HFFc6 (cell line): ENCODE results near the gene GTPBP2. TPM values are rescaled to one million over a fixed set of nuclear protein-coding genes. Genes with fewer than 3 reads are reported as not detected.

Source experiments
- DNase-seq: peaks from one replicate; pipeline ENCODE4 v3.0.0-alpha.2; 2018
- H3K27ac Mint-ChIP-seq: 2 replicates; pipeline ENCODE4 v1.8.0; 2020; ENCODE audit warnings: mild to moderate bottlenecking, mixed read lengths
- H3K27me3 Mint-ChIP-seq: 2 replicates; pipeline ENCODE4 v1.8.0; 2021; ENCODE audit warnings: mild to moderate bottlenecking, moderate library complexity, mixed read lengths; ENCODE audit not compliant: insufficient read depth
- H3K36me3 Mint-ChIP-seq: 2 replicates; pipeline ENCODE4 v1.8.0; 2021; ENCODE audit warnings: low read depth, mixed read lengths
- H3K4me1 Mint-ChIP-seq: 2 replicates; pipeline ENCODE4 v1.8.0; 2020; ENCODE audit warnings: low read depth, mixed read lengths
- H3K4me3 Mint-ChIP-seq: 2 replicates; pipeline ENCODE4 v1.8.0; 2020; ENCODE audit warnings: mild to moderate bottlenecking, moderate library complexity, mixed read lengths
- H3K9me3 Mint-ChIP-seq: 2 replicates; pipeline ENCODE4 v1.8.0; 2020; ENCODE audit warnings: mild to moderate bottlenecking, mixed read lengths
- total RNA-seq, 6 experiments: library from RNA; stranded (reverse); fragmentation: NEBNext Ultra II Directional; extraction: Animal tissue kit (Norgen Biotek cat#: 25700); gene quantifications; 2 replicates in 1 of 6; 3 replicates in 5 of 6; pipeline ENCODE4 v1.2.3, GENCODE V29; 2021
- TF ChIP-seq, protein P1 (sequence below): fragments of 200-600 bp; sonication (generic); IDR thresholded peaks from 2 replicates; pipeline ENCODE4 v1.5.0; 2021; ENCODE audit warnings: antibody characterized with exemption, mild to moderate bottlenecking

Gene GTPBP2
- total RNA-seq, 6 experiments from 2014 or later = 35.6 to 47.7 (median 41.0) TPM

DNA sequence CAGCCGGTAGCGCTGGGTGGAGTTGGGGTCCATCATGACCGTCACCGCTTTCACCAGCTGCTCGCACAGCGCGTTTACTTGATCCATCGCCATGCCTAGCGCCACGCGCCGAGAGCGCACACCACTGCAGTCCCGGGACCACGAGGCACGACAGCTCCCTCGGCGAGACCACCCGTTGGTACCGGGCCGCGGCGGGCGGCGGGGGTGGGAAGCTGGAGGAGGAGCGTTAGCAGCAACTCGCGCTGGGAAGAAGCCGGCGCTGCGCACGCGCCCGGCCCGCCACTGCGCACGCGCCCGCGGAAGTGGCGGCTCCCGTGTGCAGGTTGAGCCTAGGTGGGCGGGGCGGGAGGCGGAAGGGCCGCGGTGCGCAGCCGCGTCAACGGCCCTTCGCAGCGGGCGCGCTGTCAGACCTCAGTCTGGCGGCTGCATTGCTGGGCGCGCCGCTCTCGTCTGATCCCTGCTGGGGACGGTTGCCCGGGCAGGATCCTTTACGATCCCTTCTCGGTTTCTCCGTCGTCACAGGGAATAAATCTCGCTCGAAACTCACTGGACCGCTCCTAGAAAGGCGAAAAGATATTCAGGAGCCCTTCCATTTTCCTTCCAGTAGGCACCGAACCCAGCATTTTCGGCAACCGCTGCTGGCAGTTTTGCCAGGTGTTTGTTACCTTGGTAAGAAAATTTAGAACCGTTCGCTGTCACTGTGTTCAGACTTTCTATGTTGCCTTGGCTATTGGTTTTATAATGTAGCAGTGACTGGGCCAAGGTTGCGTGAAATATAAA, 53.1 kb downstream of the GTPBP2 start, which contains the start of the genes POLH and XPO5:
Gene POLH (plus strand): TSS at position 414 of the 780 bp plus-strand sequence. CDS start 6,135 bp downstream, outside the sequence.
Gene XPO5 (minus strand): TSS at position 267 of the 780 bp plus-strand sequence. CDS start 174 bp downstream, at position 93.
- peak; percentile 87 for DNase-seq
- H3K36me3 Mint-ChIP-seq = peaks cover 40% of the 10 kb centered on the region
- H3K9me3 Mint-ChIP-seq = peaks cover 18% of the 10 kb centered on the region
- H3K4me3 Mint-ChIP-seq = peak within 1 kb of the TSS; percentile 99
- H3K27ac Mint-ChIP-seq = peak within 1 kb of the TSS; percentile 78
- no peaks in the 10 kb centered on the region for H3K27me3 Mint-ChIP-seq
- TF ChIP-seq, protein P1, sequence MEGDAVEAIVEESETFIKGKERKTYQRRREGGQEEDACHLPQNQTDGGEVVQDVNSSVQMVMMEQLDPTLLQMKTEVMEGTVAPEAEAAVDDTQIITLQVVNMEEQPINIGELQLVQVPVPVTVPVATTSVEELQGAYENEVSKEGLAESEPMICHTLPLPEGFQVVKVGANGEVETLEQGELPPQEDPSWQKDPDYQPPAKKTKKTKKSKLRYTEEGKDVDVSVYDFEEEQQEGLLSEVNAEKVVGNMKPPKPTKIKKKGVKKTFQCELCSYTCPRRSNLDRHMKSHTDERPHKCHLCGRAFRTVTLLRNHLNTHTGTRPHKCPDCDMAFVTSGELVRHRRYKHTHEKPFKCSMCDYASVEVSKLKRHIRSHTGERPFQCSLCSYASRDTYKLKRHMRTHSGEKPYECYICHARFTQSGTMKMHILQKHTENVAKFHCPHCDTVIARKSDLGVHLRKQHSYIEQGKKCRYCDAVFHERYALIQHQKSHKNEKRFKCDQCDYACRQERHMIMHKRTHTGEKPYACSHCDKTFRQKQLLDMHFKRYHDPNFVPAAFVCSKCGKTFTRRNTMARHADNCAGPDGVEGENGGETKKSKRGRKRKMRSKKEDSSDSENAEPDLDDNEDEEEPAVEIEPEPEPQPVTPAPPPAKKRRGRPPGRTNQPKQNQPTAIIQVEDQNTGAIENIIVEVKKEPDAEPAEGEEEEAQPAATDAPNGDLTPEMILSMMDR = 0 out of 2 replicates have a peak, but pooled peaks have one; percentile 13
- peaks cover 29% of the 10 kb centered on the region for H3K4me1 Mint-ChIP-seq

DNA sequence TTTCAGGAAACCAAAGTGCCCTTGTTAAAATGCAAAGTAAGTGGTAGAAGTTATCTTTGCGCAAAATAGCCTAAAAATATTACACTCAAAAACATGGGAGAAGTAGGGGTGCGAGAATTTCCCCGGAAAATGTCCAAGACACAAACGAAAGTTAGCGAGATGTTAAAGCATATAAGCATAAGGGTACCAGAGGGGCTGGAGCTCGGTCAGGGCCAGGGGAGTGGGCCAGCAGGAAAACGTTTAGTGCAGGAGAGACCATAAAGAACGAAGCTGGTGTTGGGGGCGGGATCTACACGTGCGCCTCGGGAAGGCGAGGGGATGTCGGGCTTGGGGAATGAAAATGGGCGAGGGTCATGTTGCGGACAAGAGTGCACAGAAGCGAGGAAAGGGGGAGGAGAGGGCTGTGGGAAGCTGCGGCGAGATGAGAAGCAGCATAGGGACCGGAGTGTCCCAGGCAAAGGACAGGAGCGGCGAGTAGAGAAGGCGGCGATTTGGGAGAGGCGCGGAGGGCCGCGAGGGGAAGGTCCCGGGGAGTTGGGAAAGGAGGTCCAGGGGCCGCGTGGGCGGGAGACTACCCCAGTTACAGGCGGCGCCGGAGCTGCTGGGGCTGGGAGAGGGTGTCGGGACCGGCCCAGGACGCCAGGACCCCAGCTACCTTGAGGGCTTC, 53.8 kb downstream of the GTPBP2 start:
- no peak for DNase-seq
- Mint-ChIP-seq H3K27ac (peak overlapping the region; percentile 75), H3K4me3 (peak overlapping the region; percentile 99), H3K36me3 (peaks cover 40% of the 10 kb centered on the region), H3K4me1 (peaks cover 31% of the 10 kb centered on the region), H3K9me3 (peaks cover 18% of the 10 kb centered on the region), H3K27me3 (no peaks in the 10 kb centered on the region)
- TF ChIP-seq, protein P1 = no peak

DNA sequence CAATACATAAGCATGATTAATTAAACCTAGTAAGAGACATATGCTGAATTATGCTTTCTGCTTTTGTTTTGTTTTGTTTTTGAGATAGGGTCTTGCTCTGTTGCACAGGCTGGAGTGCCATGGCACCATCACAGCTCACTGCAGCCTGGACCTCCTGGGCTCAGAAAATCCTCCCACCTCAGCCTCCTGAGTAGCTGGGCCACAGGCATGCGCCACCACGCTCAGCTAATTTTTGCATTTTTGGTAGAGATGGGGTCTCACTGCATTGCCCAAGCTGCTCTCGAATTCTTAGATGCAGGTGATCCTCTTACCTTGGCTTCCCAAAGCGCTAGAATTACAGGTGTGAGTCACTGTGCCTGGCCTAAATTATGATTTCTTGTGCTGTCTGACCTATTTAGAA, 57.0 kb downstream of the GTPBP2 start:
- no peak overlapping the region for H3K4me3 Mint-ChIP-seq
- peaks cover 24% of the 10 kb centered on the region for H3K36me3 Mint-ChIP-seq
- TF ChIP-seq, protein P1 = no peak

DNA sequence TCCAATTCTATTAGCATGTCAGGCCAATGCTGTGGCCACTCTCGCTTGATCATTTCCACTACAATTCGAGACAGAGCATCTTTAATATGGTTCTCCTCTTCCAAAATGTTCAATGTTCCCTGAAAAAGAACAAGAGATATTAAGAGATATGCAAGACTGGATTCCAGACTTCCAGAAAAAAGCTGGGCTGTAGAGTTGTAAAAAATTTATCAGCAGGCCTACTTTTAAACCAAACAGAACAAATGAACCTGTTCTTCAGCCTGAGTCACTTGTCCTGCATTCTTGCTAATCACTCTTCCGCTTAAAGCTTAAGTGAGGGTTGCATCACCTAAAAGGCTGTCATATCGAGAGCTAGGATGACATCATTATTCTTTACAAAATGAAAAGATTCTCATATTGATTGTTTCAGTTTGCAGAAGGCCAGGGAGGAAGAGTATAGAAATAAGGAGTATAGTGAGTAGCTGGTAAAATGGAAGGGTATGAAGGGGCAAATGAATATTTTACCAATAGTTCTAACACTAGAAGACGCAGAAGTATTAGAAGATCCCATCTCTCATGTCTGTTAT, 58.1 kb downstream of the GTPBP2 start:
- Mint-ChIP-seq H3K4me1 (peaks cover 6% of the 10 kb centered on the region; the same call in 1 of the 2 replicates), H3K27ac (no peak overlapping the region), H3K9me3 (no peaks in the 10 kb centered on the region), H3K27me3 (no peaks in the 10 kb centered on the region), H3K36me3 (peaks cover 21% of the 10 kb centered on the region; the same call in 1 of the 2 replicates), H3K4me3 (no peak overlapping the region)
- DNase-seq = no peak
- TF ChIP-seq, protein P1 = no peak

More for the DNA sequence above, 57.0 kb downstream of the GTPBP2 start:
- Mint-ChIP-seq H3K9me3 (peaks cover 6% of the 10 kb centered on the region), H3K4me1 (peaks cover 7% of the 10 kb centered on the region), H3K27ac (no peak overlapping the region), H3K27me3 (no peaks in the 10 kb centered on the region)
- DNase-seq = no peak

Other genes with a start within 250 kb of the GTPBP2 start
- 10 to 100 TPM; 26.2 to 41.6 (median 30.3) TPM for gene ABCC10, start 201.7 kb downstream of the GTPBP2 start, total RNA-seq
- 1 to 10 TPM; 1.8 to 2.9 (median 2.2) TPM for gene DLK2, start 173.7 kb downstream of the GTPBP2 start, total RNA-seq
- 10 to 100 TPM; 27.0 to 34.3 (median 30.2) TPM for gene TJAP1, start 151.7 kb downstream of the GTPBP2 start, total RNA-seq
- 1 to 10 TPM in 2 of 6 experiments, under 1 TPM in 4; 0.75 to 1.7 (median 0.90) TPM for gene LRRC73, start 118.9 kb downstream of the GTPBP2 start, total RNA-seq
- 100 to 1,000 TPM; 147 to 176 (median 158) TPM for gene YIPF3, start 112.3 kb downstream of the GTPBP2 start, total RNA-seq
- 10 to 100 TPM; 43.5 to 66.9 (median 53.8) TPM for gene POLR1C, start 112.2 kb downstream of the GTPBP2 start, total RNA-seq
- gene XPO5, start 53.2 kb downstream of the GTPBP2 start, total RNA-seq = 10 to 100 TPM; 30.5 to 41.1 (median 35.6) TPM
- 10 to 100 TPM; 31.4 to 39.8 (median 37.3) TPM for gene POLH, start 53.1 kb downstream of the GTPBP2 start, total RNA-seq
- 10 to 100 TPM; 23.6 to 26.7 (median 26.4) TPM for gene MAD2L1BP, start 6.6 kb upstream of the GTPBP2 start, total RNA-seq
- gene RSPH9, start 15.8 kb upstream of the GTPBP2 start, total RNA-seq = under 1 TPM in 5 of 6 experiments, not detected in 1; 0.09 to 0.60 (median 0.30) TPM
- 10 to 100 TPM; 34.3 to 42.8 (median 38.3) TPM for gene MRPS18A, start 58.5 kb upstream of the GTPBP2 start, total RNA-seq
- gene VEGFA, start 140.9 kb upstream of the GTPBP2 start, total RNA-seq = 10 to 100 TPM; 26.0 to 37.4 (median 28.3) TPM